Measurements from ENCODE around the gene POU2AF1. TPM values are rescaled to one million over a fixed set of nuclear protein-coding genes. Genes with fewer than 3 reads are reported as not detected.

Gene POU2AF1
- total RNA-seq, 6 experiments from 2014 or later = 0.06 to 2.4 (median 0.63) TPM

DNA sequence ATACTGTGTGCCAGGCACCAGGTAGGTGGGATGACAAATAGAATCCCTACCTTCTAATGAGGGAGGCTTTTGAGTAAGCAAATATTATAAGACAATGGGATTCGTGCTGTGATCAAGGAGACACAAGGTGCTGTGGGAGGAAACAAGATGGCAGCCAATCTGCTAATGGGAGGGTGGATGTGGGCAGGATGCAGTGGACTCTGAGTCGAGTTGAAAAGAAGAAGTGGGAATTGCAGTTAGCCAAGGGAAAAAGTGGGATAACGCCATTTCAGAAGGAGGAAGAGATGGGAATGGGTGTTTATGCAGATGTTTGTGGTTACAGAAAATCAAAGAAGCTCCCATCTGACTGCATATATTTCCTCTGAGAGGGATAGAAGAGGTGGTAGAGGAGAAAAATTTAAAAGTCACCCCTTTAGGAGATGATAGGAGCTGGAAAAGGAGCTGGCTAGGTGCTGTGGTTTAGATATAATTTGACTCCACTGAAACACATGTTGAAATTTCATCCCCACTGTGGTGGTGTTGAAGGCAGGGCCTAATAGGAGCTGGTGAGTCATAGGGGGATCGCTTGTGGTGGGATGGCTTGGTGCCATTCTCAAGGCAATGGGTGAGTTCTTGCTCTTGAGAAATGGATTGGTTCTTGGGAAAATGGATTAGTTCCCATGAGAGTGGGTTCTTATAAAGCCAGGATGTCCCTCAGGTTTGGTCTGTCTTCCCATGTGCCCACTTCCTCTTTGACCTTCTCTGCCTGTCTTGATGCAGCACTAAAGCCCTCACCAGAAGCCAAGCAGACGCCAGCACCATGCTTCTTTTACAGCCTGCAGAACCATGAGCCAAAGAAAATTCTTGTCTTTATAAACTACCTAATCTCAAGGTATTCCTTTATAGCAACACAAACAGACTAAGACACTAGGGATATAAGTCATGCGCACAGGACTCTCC is 30.0 kb upstream of the POU2AF1 start:
- DNase-seq = no peak
- WGBS (ENCODE audit: insufficient coverage, low coverage, low lambda C conversion rate, missing lambda C conversion rate) = 70% methylated on average over 5 of the region's 6 CpGs
- intact Hi-C loops (cut with DNase I) = no loop called here
- Histone ChIP-seq H3K9me3 (no peaks in the 10 kb centered on the region), H3K4me1 (no peaks in the 10 kb centered on the region), H3K36me3 (no peaks in the 10 kb centered on the region), H3K27ac (no peak overlapping the region), H3K4me3 (no peak overlapping the region), H3K27me3 (no peaks in the 10 kb centered on the region)
- TF ChIP-seq POLR2A (IDR thresholded peaks at IDR 0.05) = no peak
- TF ChIP-seq, protein P1, sequence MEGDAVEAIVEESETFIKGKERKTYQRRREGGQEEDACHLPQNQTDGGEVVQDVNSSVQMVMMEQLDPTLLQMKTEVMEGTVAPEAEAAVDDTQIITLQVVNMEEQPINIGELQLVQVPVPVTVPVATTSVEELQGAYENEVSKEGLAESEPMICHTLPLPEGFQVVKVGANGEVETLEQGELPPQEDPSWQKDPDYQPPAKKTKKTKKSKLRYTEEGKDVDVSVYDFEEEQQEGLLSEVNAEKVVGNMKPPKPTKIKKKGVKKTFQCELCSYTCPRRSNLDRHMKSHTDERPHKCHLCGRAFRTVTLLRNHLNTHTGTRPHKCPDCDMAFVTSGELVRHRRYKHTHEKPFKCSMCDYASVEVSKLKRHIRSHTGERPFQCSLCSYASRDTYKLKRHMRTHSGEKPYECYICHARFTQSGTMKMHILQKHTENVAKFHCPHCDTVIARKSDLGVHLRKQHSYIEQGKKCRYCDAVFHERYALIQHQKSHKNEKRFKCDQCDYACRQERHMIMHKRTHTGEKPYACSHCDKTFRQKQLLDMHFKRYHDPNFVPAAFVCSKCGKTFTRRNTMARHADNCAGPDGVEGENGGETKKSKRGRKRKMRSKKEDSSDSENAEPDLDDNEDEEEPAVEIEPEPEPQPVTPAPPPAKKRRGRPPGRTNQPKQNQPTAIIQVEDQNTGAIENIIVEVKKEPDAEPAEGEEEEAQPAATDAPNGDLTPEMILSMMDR (IDR thresholded peaks at IDR 0.05) = no peak
- no peak for ATAC-seq

DNA sequence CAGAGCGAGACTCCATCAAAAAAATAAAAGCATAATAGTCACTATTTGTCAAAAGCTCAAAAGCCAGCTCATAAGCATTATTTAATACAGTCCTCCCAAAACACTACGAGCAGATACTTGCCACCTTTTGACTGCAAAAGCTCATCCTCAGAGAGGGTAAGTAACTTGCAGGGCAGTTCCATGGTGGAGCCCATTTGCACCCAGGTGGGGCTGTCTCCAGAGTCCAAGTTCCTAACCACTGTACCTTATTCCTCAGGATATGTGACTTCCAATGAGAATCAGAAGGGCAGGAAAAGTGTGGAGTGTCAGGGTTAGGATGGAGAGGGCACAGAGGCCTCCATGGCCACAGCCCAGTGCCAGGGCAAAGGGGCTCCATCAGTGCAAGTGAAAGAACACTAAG is 28.6 kb upstream of the POU2AF1 start:
- WGBS (ENCODE audit: insufficient coverage, low coverage, low lambda C conversion rate, missing lambda C conversion rate) = 100% methylated on average over 2 of the region's 2 CpGs
- no peak for DNase-seq

DNA sequence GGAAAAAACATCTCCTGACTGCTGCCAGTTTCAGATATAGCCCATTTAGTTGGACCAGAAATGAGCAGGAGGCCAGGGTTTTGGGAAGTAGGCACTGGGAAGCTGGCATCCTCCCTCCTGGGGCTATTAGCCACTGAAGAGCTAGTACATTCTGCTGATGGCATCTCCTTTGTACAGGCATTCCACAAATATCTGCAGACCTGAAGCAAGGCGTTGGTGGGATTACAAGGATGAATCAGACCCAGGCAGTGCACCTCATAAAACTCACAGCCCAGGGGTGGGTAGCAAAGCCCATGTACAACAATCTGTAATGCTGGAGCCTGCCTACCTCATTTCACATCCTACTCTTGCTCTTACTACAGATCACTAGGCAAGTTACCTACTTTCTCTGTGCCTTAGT is 27.5 kb upstream of the POU2AF1 start:
- Histone ChIP-seq H3K36me3 (no peaks in the 10 kb centered on the region), H3K27me3 (no peaks in the 10 kb centered on the region), H3K4me1 (peaks cover 0 to 5% (median 0%) of the 10 kb centered on the region in 4 donors), H3K4me3 (no peak overlapping the region), H3K9me3 (no peaks in the 10 kb centered on the region), H3K27ac (no peak overlapping the region)
- intact Hi-C loops (cut with DNase I) = no loop called here
- ATAC-seq (no peak), DNase-seq (no peak)
- WGBS (ENCODE audit: insufficient coverage, low coverage, low lambda C conversion rate, missing lambda C conversion rate) = 86% methylated on average over 1 of the region's 1 CpG
- no peak for TF ChIP-seq POLR2A (IDR thresholded peaks at IDR 0.05)
- TF ChIP-seq, protein P1 (IDR thresholded peaks at IDR 0.05) = no peak

More for the DNA sequence above, 28.6 kb upstream of the POU2AF1 start:
- Histone ChIP-seq H3K27ac (no peak overlapping the region), H3K27me3 (no peaks in the 10 kb centered on the region), H3K4me1 (peaks cover 0 to 2% (median 0%) of the 10 kb centered on the region in 4 donors), H3K4me3 (no peak overlapping the region), H3K9me3 (no peaks in the 10 kb centered on the region), H3K36me3 (no peaks in the 10 kb centered on the region)
- no peak for ATAC-seq
- intact Hi-C loops (cut with DNase I) = no loop called here
- no peak for TF ChIP-seq POLR2A (IDR thresholded peaks at IDR 0.05)
- TF ChIP-seq, protein P1 (IDR thresholded peaks at IDR 0.05) = no peak

DNA sequence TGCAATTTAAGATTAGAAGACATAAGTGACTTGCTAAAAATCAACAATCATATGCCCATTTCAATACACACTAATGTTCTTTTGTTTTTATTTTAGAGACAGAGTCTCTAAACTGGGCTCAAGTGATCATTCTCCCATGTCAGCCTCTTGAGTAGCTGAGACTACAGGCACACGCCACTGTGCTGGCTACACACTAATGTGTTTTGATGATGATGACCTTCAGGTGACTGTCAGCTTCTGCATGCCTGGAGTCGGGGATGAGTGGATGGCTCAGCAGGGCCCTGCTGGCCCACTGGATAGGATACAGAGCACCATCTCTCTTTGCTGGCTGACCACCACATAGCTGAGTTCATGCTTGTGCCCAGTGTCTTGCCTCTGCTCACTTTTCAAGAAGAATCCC is 27.0 kb upstream of the POU2AF1 start:
- Histone ChIP-seq H3K27ac (no peak overlapping the region), H3K4me3 (no peak overlapping the region), H3K27me3 (no peaks in the 10 kb centered on the region), H3K36me3 (no peaks in the 10 kb centered on the region), H3K9me3 (no peaks in the 10 kb centered on the region), H3K4me1 (peaks cover 0 to 5% (median 0%) of the 10 kb centered on the region in 4 donors)
- no peak for ATAC-seq
- 100% methylated on average over 1 of the region's 2 CpGs for WGBS (ENCODE audit: insufficient coverage, low coverage, low lambda C conversion rate, missing lambda C conversion rate)
- TF ChIP-seq, protein P1 (IDR thresholded peaks at IDR 0.05) = no peak
- TF ChIP-seq POLR2A (IDR thresholded peaks at IDR 0.05) = no peak
- DNase-seq = no peak
- intact Hi-C loops (cut with DNase I) = no loop called here

All from right lobe of liver (tissue), 6 donors.